CD4-positive, alpha-beta T cell treated with Interferon alpha-2 for 1 hour (primary cell): Measurements from ENCODE around the gene CDH15.

Experiments
- DNase-seq, 2 donors: peaks; one replicate each; pipeline ENCODE4 v3.0.0-alpha.2; 2020 to 2022

CDH15 gene

DNA sequence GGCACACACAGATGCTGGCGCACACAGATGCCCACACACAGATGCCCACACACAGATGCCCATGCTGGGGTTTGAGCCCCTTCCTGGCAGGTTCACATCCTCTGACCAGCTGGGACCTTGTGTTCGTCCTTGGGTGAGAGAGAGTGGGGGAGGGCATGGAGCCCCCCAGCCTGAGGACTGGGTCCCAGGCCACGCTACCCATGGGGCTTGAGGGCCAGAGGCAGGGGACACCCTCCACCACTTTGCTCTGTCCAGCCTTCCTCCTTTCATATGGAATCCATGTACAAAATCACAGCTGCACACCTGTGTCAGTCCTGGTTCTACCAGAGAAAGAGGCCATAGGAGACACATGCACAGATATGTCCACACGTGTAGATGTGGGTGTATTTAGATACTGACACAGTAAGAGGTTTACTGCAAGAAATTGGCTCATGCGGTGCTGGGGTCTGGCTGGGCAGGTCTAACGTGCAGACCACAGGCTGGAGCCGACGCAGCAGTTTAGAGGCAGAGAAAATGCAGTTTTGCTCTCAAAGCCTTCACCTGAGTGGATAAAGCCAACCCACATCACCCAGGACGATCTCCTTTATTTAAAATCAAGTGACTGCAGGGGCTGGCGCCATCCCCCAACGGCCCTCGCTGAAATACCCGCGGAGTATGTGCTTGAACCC lies 17.9 kb downstream of the CDH15 start:
- no peak for DNase-seq

GRCh38 chr16:89190150-89190958 lies 18.8 kb downstream of the CDH15 start:
- DNase-seq, result no peak

- DNase-seq, result no peak
Measured at GRCh38 chr16:89191033-89191900, 19.7 kb downstream of the CDH15 start.

DNA sequence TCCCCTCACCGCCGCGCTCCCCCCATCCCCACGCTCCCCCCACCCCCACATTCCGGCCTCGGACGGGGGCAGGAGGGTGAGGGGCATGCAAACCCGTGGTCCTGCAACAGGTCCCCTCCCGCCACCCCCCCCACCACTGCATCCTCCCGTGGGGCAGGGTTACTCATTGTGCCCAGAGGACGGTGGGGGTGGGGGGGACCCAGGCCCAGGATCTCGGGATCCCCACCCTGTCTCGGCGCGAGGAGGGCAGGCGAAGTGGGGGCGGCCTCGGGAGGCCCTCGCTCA lies 20.3 kb downstream of the CDH15 start:
- DNase-seq, result no peak

DNA sequence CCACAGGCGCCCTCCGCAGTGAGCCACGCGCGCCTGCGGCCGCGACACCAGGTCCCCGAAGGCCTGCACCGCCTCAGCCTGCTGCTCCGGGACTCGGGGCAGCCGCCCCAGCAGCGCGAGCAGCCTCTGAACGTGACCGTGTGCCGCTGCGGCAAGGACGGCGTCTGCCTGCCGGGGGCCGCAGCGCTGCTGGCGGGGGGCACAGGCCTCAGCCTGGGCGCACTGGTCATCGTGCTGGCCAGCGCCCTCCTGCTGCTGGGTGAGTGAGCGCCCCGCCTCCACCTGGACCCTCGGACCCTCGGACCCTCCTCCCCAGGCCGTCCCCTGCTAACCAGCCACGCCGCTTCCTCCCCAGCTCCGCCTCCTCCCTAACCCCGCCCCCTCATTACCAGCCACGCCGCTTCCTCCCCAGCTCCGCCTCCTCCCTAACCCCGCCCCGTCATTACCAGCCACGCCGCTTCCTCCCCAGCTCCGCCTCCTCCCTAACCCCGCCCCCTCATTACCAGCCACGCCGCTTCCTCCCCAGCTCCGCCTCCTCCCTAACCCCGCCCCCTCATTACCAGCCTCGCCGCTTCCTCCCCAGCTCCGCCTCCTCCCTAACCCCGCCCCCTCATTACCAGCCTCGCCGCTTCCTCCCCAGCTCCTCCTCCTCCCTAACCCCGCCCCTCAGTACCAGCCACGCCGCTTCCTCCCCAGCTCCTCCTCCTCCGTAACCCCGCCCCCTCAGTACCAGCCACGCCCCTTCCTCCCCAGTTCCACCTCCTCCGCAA lies 20.8 kb downstream of the CDH15 start:
- peak; percentile 90 for DNase-seq

DNA sequence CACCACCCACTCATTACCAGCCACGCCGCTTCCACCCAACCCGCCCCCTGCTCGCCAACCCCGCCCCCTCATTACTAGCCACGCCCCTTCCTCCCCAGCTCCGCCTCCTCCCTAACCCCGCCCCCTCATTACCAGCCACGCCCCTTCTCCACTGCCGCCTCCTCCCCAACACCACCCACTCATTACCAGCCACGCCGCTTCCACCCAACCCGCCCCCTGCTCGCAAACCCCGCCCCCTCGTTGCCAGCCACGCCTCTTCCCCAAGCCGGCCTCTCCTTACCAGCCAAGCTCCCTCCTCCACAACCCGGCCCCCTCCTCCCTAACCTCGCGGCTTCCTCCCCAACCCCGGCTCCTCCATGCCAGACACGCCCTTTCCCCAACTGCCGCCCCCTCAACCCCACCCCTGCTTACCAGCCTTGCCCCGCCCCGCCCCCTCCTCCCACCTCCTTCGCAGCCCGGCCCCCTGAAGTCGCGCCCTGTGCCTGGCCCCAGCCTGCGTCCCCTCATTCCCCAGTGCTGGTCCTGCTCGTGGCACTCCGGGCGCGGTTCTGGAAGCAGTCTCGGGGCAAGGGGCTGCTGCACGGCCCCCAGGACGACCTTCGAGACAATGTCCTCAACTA lies 21.5 kb downstream of the CDH15 start:
- peak; percentile 71 to 72 for DNase-seq

DNA sequence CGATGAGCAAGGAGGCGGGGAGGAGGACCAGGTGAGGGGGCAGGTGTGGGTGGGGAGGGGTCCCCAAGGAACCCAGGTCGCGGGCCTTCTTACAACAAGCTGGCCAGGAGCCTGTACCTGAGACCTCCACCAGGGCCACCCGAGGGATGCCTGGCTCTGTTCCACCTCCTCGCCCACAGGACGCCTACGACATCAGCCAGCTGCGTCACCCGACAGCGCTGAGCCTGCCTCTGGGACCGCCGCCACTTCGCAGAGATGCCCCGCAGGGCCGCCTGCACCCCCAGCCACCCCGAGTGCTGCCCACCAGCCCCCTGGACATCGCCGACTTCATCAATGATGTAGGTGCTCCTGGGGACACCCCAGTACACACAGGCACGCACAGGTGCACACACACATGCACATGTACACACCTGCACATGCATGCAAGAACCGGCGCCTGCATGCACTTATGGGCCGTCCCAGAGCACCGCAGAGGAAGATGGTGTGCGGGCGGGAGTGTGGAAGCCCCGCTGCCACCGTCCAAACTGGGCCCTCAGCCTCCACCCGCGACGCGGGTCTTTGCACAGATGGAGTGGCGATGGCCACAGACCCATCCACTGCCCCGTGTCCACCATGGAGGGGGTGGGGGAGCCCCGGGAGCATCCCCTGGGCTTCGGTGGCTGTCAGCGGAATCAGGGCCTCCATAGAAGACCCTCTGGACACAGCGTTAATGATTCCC lies 22.2 kb downstream of the CDH15 start:
- DNase-seq, result no peak

- DNase-seq, result no peak
Measured at GRCh38 chr16:89194340-89195311, 23.1 kb downstream of the CDH15 start.

GRCh38 chr16:89195521-89196171 lies 24.1 kb downstream of the CDH15 start:
- DNase-seq, result no peak

GRCh38 chr16:89197033-89197632 lies 25.6 kb downstream of the CDH15 start:
- no peak for DNase-seq

- no peak for DNase-seq
Measured at GRCh38 chr16:89197633-89198416, 26.3 kb downstream of the CDH15 start.

- DNase-seq, result no peak
Measured at GRCh38 chr16:89198417-89199240, 27.1 kb downstream of the CDH15 start.

DNA sequence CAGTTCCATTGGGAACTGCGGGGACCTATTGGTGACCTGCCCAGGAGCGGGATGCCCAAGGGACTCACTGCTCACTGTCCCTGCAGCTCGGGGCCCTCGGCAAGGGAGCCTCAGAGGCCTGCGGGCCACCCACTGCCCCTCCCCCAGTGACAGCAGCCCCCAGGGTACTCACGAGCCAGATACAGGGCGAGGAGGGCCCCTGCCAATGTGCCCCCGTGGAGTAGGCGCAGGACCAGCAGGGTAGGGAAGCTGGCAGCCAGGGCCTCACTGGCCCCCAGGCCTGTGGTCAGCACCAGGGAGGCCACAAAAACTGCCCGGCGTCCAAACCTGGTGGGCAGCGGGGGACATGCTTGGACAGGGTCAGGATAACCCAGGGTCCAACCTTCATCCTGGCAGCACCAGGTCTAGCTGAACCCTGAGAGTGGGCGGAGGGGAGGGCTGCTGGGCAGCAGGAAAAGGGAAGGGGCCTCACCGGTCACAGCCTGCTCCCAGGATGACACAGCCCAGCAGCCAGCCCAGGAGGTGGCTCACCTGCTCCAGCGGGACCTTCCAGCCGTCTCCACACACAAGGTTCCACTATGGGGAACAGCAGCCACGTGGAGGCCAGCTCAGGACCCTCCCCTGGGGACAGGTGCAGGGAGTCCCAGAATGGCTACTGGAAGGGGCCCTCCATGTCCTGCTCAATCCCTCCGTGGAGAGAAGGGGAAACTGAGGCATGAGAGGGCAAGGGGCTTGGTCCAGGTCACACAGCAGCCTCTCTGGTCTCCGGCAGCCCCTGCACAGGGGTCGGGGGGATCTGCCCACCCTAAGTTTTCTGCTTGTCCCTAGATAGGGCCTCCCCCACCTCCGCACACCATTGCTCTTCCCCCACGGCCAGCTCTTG lies 27.9 kb downstream of the CDH15 start:
- no peak for DNase-seq

GRCh38 chr16:89200124-89200849 lies 28.7 kb downstream of the CDH15 start, which contains the start of gene SLC22A31:
Gene SLC22A31, minus strand, starts transcription at chr16:89200537. Its CDS starts 36 bp downstream, at chr16:89200501.
- no peak for DNase-seq

DNA sequence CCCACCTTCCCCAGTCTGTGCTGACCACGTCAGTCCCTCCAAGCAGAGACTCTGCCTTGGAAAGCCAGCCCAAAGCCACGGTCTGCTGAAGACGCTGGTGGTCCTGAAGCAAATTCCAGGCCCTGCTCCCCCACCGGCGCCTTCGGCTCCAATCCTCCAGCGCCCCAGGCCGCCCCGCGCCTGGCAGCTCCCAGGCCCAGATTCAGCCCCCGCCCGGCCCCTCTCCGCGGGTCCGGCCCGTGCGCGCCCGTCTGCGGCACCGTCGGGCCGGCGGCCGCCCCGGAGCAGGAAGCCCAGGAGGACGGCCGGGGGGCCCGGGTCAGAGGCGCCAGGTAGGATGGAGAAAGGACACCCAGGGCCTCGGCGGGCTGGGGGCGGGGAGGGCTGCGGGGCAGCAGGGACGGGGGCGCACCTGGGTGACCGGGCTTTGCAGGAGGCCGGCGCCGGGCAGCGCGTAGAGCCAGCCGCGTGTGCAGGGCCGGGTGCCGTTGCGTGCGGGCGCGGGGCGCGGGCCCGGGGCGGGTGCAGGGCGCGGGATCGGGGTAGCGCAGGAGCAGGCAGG lies 29.4 kb downstream of the CDH15 start:
- no peak for DNase-seq
